ENCODE results near the gene KCNQ5. TPM values are rescaled to one million over a fixed set of nuclear protein-coding genes. Genes with fewer than 3 reads are reported as not detected.

KCNQ5 gene
- total RNA-seq, 1 donor from 2014 or later, result 3.9 TPM

DNA sequence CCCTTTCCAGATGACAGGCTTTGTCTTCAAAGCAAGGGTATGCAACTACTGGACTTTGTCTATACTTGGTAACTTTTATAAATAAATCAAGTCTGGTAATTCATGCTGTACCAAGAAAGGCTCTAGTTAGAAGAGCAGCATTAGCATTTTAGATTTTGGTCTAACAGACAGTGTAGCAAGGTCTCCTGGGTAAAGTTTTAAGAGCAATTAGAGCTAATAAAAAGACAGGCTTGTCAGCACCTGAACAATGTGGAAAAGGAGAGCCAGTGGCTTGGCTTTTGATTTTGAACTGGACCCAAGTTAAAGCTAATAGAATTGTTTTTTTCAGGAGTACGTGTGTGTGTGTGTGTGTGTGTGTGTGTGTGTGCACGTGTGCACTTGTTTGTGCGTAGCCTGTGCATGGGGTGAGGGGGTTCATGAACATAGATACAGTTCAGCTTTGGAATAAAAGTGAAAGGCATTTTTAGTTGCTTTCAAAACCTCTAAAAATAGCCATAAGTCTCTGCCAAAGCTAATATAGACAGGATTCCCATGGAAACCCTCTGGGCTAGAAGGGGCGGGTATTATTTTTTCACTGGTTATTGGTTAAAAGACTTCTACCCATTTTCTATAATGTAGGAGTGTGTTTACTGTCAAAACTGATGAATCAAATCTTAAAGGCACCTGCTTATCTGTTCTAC lies 138.4 kb downstream of the KCNQ5 start:
- Histone ChIP-seq H3K27ac (no peak overlapping the region), H3K9me3 (no peaks in the 10 kb centered on the region), H3K4me1 (peaks cover 7% of the 10 kb centered on the region), H3K36me3 (no peaks in the 10 kb centered on the region), H3K4me3 (no peak overlapping the region), H3K27me3 (no peaks in the 10 kb centered on the region)
- no peak for DNase-seq (ENCODE audit: extremely low spot score in 2 of 2)
- intact Hi-C loops (cut with DNase I), result no loop called here
- no peak for TF ChIP-seq POLR2AphosphoS5 (IDR thresholded peaks at IDR 0.05; ENCODE audit: insufficient read depth in 1 of 2, low read depth in 1 of 2)
- TF ChIP-seq, protein P1, sequence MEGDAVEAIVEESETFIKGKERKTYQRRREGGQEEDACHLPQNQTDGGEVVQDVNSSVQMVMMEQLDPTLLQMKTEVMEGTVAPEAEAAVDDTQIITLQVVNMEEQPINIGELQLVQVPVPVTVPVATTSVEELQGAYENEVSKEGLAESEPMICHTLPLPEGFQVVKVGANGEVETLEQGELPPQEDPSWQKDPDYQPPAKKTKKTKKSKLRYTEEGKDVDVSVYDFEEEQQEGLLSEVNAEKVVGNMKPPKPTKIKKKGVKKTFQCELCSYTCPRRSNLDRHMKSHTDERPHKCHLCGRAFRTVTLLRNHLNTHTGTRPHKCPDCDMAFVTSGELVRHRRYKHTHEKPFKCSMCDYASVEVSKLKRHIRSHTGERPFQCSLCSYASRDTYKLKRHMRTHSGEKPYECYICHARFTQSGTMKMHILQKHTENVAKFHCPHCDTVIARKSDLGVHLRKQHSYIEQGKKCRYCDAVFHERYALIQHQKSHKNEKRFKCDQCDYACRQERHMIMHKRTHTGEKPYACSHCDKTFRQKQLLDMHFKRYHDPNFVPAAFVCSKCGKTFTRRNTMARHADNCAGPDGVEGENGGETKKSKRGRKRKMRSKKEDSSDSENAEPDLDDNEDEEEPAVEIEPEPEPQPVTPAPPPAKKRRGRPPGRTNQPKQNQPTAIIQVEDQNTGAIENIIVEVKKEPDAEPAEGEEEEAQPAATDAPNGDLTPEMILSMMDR (IDR thresholded peaks at IDR 0.05), result no peak
- no peak for TF ChIP-seq POLR2A (IDR thresholded peaks at IDR 0.05)

DNA sequence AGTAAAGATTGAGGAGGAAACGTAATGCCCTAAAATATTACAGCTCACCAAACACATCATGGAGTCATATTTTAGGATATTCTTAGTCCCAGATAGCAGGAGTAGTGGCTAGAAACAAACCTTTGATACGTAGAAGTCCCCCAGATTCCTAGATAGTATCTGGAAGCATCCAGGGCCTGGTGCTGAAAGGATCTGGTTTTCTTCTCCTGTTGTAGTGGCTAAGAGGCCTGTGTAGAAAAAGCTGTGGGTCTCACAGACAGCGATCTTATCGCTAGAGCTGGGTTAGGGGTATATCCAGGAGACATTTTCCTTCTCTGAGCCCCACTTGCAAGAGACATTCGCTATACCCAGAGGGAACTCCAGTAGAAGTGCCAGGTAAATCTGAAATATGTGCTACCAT lies 139.9 kb downstream of the KCNQ5 start:
- no peak for TF ChIP-seq POLR2AphosphoS5 (IDR thresholded peaks at IDR 0.05; ENCODE audit: insufficient read depth in 1 of 2, low read depth in 1 of 2)
- no peak for TF ChIP-seq POLR2A (IDR thresholded peaks at IDR 0.05)
- TF ChIP-seq, protein P1 (IDR thresholded peaks at IDR 0.05), result no peak
- no peak for DNase-seq (ENCODE audit: extremely low spot score in 2 of 2)
- Histone ChIP-seq H3K4me3 (no peak overlapping the region), H3K4me1 (peaks cover 7% of the 10 kb centered on the region), H3K27ac (no peak overlapping the region), H3K27me3 (no peaks in the 10 kb centered on the region), H3K36me3 (no peaks in the 10 kb centered on the region), H3K9me3 (no peaks in the 10 kb centered on the region)
- intact Hi-C loops (cut with DNase I), result no loop called here

DNA sequence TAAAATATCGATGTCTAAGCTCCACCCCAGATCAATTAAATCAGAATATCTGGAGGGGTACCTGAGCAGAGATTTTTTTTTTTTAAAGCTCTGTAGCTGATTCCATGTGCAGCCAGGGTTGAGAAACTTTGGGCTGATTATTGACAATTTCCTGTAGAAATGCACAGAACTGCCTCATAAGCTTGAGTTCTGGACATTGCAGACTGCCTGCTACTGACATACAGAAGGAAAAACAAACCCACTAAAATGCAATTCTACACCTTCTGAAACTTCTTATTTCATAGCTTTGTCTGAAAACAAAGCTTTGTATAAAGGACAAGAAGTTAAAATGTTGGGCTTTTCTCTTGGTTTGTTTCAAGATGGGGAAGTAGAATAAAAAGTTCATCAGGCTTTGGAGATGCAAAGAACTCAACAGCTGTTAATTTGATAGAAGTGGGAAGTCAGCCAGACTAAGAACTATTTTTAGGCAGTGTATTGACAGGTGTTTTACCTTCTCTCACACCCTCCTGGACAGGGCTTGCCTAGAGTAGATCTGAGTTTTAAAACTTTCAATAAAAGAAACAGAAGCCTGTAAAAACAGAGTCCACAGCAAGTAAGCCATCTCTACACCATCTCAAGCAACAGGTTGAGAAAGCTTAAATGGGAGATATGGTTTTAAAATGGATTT lies 147.7 kb downstream of the KCNQ5 start:
- no peaks in the 10 kb centered on the region for H3K27me3 ChIP-seq
- H3K4me1 ChIP-seq, result no peaks in the 10 kb centered on the region
- H3K36me3 ChIP-seq, result no peaks in the 10 kb centered on the region
- H3K27ac ChIP-seq, result no peak overlapping the region
- intact Hi-C loops (cut with DNase I), result no loop called here
- TF ChIP-seq POLR2AphosphoS5 (IDR thresholded peaks at IDR 0.05; ENCODE audit: insufficient read depth in 1 of 2, low read depth in 1 of 2) (no peak), POLR2A (IDR thresholded peaks at IDR 0.05) (no peak)
- TF ChIP-seq, protein P1 (IDR thresholded peaks at IDR 0.05), result no peak
- H3K4me3 ChIP-seq, result no peak overlapping the region
- no peak for DNase-seq (ENCODE audit: extremely low spot score in 2 of 2)
- H3K9me3 ChIP-seq, result no peaks in the 10 kb centered on the region

DNA sequence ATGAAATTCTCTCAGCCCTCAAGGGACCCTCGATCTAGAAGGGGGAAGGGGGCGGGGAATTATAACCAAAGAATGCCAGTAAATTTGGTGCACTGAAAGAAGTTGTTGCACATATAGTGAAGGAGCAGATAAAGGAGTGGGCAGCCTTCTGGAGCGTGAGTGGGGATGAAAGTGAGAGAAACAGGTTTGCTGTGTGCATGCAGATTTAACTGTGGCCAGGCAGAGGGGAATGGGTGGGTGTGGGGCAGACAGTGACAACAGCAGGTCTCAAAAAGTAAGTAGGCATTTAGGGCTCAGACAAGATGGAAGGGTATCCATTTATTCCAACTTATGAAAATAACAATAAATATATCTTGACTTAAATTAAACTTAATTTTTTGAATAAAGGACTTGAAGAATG lies 149.1 kb downstream of the KCNQ5 start:
- intact Hi-C loops (cut with DNase I), result no loop called here
- Histone ChIP-seq H3K4me3 (no peak overlapping the region), H3K4me1 (no peaks in the 10 kb centered on the region), H3K36me3 (no peaks in the 10 kb centered on the region), H3K27ac (no peak overlapping the region), H3K27me3 (no peaks in the 10 kb centered on the region), H3K9me3 (no peaks in the 10 kb centered on the region)
- DNase-seq (ENCODE audit: extremely low spot score in 2 of 2), result no peak
- TF ChIP-seq, protein P1 (IDR thresholded peaks at IDR 0.05), result no peak
- TF ChIP-seq POLR2A (IDR thresholded peaks at IDR 0.05) (no peak), POLR2AphosphoS5 (IDR thresholded peaks at IDR 0.05; ENCODE audit: insufficient read depth in 1 of 2, low read depth in 1 of 2) (no peak)

DNA sequence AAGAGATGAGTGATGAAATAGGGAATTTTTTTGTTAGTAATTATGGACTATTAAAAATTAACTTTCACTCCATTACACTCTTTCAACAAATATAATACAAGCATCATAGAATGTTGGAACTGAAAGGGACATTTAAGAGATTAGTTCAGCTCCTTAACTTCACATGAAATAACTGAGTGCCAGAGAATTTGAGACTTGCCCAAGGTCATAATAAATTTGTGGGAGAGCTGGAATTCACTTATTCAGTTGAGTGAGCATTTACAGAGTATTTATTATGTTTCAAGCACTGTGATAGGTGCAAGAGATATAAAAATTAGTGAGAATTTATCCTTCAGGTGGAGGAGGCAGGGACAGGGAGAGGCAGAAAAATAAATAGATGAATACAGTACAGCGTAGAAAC lies 154.6 kb downstream of the KCNQ5 start:
- TF ChIP-seq POLR2A (IDR thresholded peaks at IDR 0.05) (no peak), POLR2AphosphoS5 (IDR thresholded peaks at IDR 0.05; ENCODE audit: insufficient read depth in 1 of 2, low read depth in 1 of 2) (no peak)
- TF ChIP-seq, protein P1 (IDR thresholded peaks at IDR 0.05), result no peak

More for the DNA sequence above, 154.6 kb downstream of the KCNQ5 start:
- H3K27me3 ChIP-seq, result no peaks in the 10 kb centered on the region
- intact Hi-C loops (cut with DNase I), result no loop called here
- DNase-seq (ENCODE audit: extremely low spot score in 2 of 2), result no peak
- no peak overlapping the region for H3K27ac ChIP-seq
- no peaks in the 10 kb centered on the region for H3K4me1 ChIP-seq
- H3K4me3 ChIP-seq, result no peak overlapping the region
- no peaks in the 10 kb centered on the region for H3K9me3 ChIP-seq
- no peaks in the 10 kb centered on the region for H3K36me3 ChIP-seq

Measured in vagina (tissue), 2 donors.